ENCODE data around the gene REC8. TPM values are rescaled to one million over a fixed set of nuclear protein-coding genes. Genes with fewer than 3 reads are reported as not detected.

The REC8 gene
- total RNA-seq, 1 experiment from 2014 or later, result 7.6 TPM

- Histone ChIP-seq H3K36me3 (ENCODE audit: control insufficient read depth in 1 of 2, insufficient read depth in 2 of 2, low read length in 2 of 2) (peaks cover 16 to 21% of the 10 kb centered on the region in 2 experiments; a peak in 3 of 4 replicates), H3K9me2 (ENCODE audit: insufficient read depth) (no peaks in the 10 kb centered on the region), H3K4me2 (ENCODE audit: low read length) (no peak overlapping the region), H3K4me1 (ENCODE audit: control insufficient read depth in 1 of 2, insufficient read depth in 2 of 2, low read length in 2 of 2) (no peaks in the 10 kb centered on the region), H3K27me3 (ENCODE audit: insufficient read depth, low read length) (no peaks in the 10 kb centered on the region), H3K79me2 (ENCODE audit: insufficient read depth, low read length) (no peaks in the 10 kb centered on the region), H3K27ac (ENCODE audit: low read depth, low read length) (no peak overlapping the region), H3K9ac (ENCODE audit: low read length) (no peak overlapping the region), H2AFZ (ENCODE audit: low read depth, low read length, poor library complexity, severe bottlenecking) (no peak overlapping the region), H4K20me1 (ENCODE audit: insufficient read depth) (no peaks in the 10 kb centered on the region), H3K4me3 (replicated peaks in 1 of 2; ENCODE audit: low read depth in 1 of 2, low read length in 2 of 2) (no peak overlapping the region), H3K9me3 (ENCODE audit: control insufficient read depth in 1 of 2, insufficient read depth in 1 of 2, low read depth in 1 of 2, low read length in 2 of 2) (no peaks in the 10 kb centered on the region)
- ChIA-PET POLR2A (no interaction called here), CTCF (no interaction called here), RAD21 (ENCODE audit: low non-redundant PET in 1 of 2, low total read pairs in 2 of 2, uncharacterized antibody in 2 of 2, unreplicated experiment in 2 of 2) (no interaction called here)
- intact Hi-C loops (cut with micrococcal nuclease), result no loop called here
- DNase-seq (ENCODE audit: low read depth, low spot score) (no peak), ATAC-seq (0 out of 2 replicates have a peak, but pooled peaks have one; percentile 5)
- BruUV-seq (replicated peaks), result no TSS peak
- no peak for TF ChIP-seq ZFX (IDR thresholded peaks at IDR 0.05)
- TF ChIP-seq POLR2AphosphoS5 (IDR thresholded peaks at IDR 0.05; ENCODE audit: low read depth, low read length), result no peak
- TF ChIP-seq TCF7L2 (IDR thresholded peaks at IDR 0.05; ENCODE audit: borderline replicate concordance, extremely low read depth, insufficient read depth, insufficient read length), result no peak
- no peak for TF ChIP-seq ATF3 (IDR thresholded peaks at IDR 0.05)
- no peak for TF ChIP-seq CBX3 (IDR thresholded peaks at IDR 0.05; ENCODE audit: low read depth)
- TF ChIP-seq ZNF274 (IDR thresholded peaks at IDR 0.05; ENCODE audit: low read depth, low read length), result no peak
- TF ChIP-seq SP1 (IDR thresholded peaks at IDR 0.05; ENCODE audit: low read depth), result no peak
- TF ChIP-seq YY1 (IDR thresholded peaks at IDR 0.05; ENCODE audit: extremely low read depth, insufficient replicate concordance, low read depth, low read length), result no peak
- TF ChIP-seq, protein P1, sequence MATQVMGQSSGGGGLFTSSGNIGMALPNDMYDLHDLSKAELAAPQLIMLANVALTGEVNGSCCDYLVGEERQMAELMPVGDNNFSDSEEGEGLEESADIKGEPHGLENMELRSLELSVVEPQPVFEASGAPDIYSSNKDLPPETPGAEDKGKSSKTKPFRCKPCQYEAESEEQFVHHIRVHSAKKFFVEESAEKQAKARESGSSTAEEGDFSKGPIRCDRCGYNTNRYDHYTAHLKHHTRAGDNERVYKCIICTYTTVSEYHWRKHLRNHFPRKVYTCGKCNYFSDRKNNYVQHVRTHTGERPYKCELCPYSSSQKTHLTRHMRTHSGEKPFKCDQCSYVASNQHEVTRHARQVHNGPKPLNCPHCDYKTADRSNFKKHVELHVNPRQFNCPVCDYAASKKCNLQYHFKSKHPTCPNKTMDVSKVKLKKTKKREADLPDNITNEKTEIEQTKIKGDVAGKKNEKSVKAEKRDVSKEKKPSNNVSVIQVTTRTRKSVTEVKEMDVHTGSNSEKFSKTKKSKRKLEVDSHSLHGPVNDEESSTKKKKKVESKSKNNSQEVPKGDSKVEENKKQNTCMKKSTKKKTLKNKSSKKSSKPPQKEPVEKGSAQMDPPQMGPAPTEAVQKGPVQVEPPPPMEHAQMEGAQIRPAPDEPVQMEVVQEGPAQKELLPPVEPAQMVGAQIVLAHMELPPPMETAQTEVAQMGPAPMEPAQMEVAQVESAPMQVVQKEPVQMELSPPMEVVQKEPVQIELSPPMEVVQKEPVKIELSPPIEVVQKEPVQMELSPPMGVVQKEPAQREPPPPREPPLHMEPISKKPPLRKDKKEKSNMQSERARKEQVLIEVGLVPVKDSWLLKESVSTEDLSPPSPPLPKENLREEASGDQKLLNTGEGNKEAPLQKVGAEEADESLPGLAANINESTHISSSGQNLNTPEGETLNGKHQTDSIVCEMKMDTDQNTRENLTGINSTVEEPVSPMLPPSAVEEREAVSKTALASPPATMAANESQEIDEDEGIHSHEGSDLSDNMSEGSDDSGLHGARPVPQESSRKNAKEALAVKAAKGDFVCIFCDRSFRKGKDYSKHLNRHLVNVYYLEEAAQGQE (IDR thresholded peaks at IDR 0.05; ENCODE audit: low read depth), result no peak
- no peak for TF ChIP-seq ELF1 (IDR thresholded peaks at IDR 0.05; ENCODE audit: borderline replicate concordance, low read depth)
Observed at GRCh38 chr14:24177041-24177825, 5.4 kb downstream of the REC8 start.

Measured in HCT116 (cell line).